HCT116 (cell line): ENCODE results near the gene TLK1. TPM values are rescaled to one million over a fixed set of nuclear protein-coding genes. Genes with fewer than 3 reads are reported as not detected.

Source experiments
- ATAC-seq: fragments of 200-7000 bp; cut with Tn5 transposase; 2 replicates; pipeline ENCODE4 v1.9.1; 2020; ENCODE audit warnings: mild to moderate bottlenecking, moderate library complexity
- BruUV-seq: library from RNA; stranded (reverse); fragments of 400-500 nt; replicated peaks from 2 replicates; lab custom pipeline; 2021; lab: Mats Ljungman, UMichigan
- CTCF ChIA-PET: fragments of 300-600 bp; sonication (Branson Sonifier 250); formaldehyde crosslinking; loops from one replicate; lab custom pipeline; 2021; ENCODE audit warnings: antibody characterized with exemption; lab: Charles Lee
- POLR2A ChIA-PET: fragments of 300-600, 350-600 bp; sonication (Branson Sonifier 250); formaldehyde crosslinking; loops from one replicate; lab custom pipeline; 2021; ENCODE audit warnings: antibody characterized with exemption; lab: Charles Lee
- RAD21 ChIA-PET, 2 experiments: fragments of 300-600 bp; sonication (Branson Sonifier 250); formaldehyde crosslinking; loops; one replicate each; lab custom pipeline; 2023; ENCODE audit warnings: low total read pairs in 2 of 2; ENCODE audit not compliant: uncharacterized antibody in 2 of 2, unreplicated experiment in 2 of 2, low non-redundant PET in 1 of 2; lab: Charles Lee
- DNase-seq: peaks from one replicate; pipeline ENCODE4 v3.0.0-alpha.2; 2010; ENCODE audit warnings: low read depth, low spot score
- H2AFZ ChIP-seq: fragments of 200-600 bp; shearing (Covaris generic), sonication (generic); 2 replicates; pipeline ENCODE4 v1.6.1; 2017; ENCODE audit warnings: low read depth, mixed run types, mixed read lengths, antibody characterized with exemption, low read length; ENCODE audit not compliant: poor library complexity, severe bottlenecking
- H3K27ac ChIP-seq: 2 replicates; pipeline ENCODE4 v1.5.1; 2012; ENCODE audit warnings: low read depth, low read length
- H3K27me3 ChIP-seq: fragments of 200-600 bp; sonication (generic); 2 replicates; pipeline ENCODE4 v1.6.1; 2016; ENCODE audit warnings: mixed run types, low read length, mixed read lengths; ENCODE audit not compliant: insufficient read depth
- H3K36me3 ChIP-seq, 2 experiments: fragments of 200-500 bp in 1 of 2; fragments of 200-600 bp in 1 of 2; sonication (Bioruptor generic) in 1 of 2; sonication (generic) in 1 of 2; 2 replicates each; pipeline versions ENCODE4 v1.5.1 to v1.6.1; 2014 to 2016; ENCODE audit warnings: low read length in 2 of 2, inconsistent platforms in 1 of 2, mixed read lengths in 1 of 2, mixed run types in 1 of 2; ENCODE audit not compliant: insufficient read depth in 2 of 2, control insufficient read depth in 1 of 2
- H3K4me1 ChIP-seq, 2 experiments: fragments of 200-600 bp in 1 of 2; sonication (generic) in 1 of 2; 2 replicates each; pipeline versions ENCODE4 v1.5.1 to v1.6.1; 2012 to 2017; ENCODE audit warnings: low read length in 2 of 2, inconsistent platforms in 1 of 2, mild to moderate bottlenecking in 1 of 2, mixed read lengths in 1 of 2, mixed run types in 1 of 2, moderate library complexity in 1 of 2; ENCODE audit not compliant: insufficient read depth in 2 of 2, control insufficient read depth in 1 of 2
- H3K4me2 ChIP-seq: fragments of 200-600 bp; sonication (generic); 2 replicates; pipeline ENCODE4 v1.6.1; 2017; ENCODE audit warnings: mixed run types, low read length, mixed read lengths
- H3K4me3 ChIP-seq, 2 experiments: fragments of 200-600 bp in 1 of 2; sonication (generic) in 1 of 2; replicated peaks in 1 of 2; 2 replicates each; pipeline ENCODE4 v1.5.1; 2011 to 2016; ENCODE audit warnings: low read length in 2 of 2, control low read depth in 1 of 2, low read depth in 1 of 2, mild to moderate bottlenecking in 1 of 2, mixed read lengths in 1 of 2, mixed run types in 1 of 2
- H3K79me2 ChIP-seq: fragments of 200-600 bp; sonication (generic); 2 replicates; pipeline ENCODE4 v1.6.1; 2017; ENCODE audit warnings: mild to moderate bottlenecking, mixed run types, low read length, moderate library complexity, mixed read lengths; ENCODE audit not compliant: insufficient read depth
- H3K9ac ChIP-seq: fragments of 200-600 bp; sonication (generic); 2 replicates; pipeline ENCODE4 v1.6.1; 2016; ENCODE audit warnings: low read length, mixed read lengths
- H3K9me2 ChIP-seq: fragments of 200-600 bp; sonication (generic), shearing (Covaris generic); 2 replicates; pipeline ENCODE4 v1.6.1; 2017; ENCODE audit warnings: mixed run types, mild to moderate bottlenecking, moderate library complexity; ENCODE audit not compliant: insufficient read depth
- H3K9me3 ChIP-seq, 2 experiments: fragments of 200-500 bp in 1 of 2; fragments of 200-600 bp in 1 of 2; sonication (Bioruptor generic) in 1 of 2; sonication (generic) in 1 of 2; 2 replicates each; pipeline ENCODE4 v1.6.1; 2014 to 2017; ENCODE audit warnings: low read length in 2 of 2, mixed read lengths in 2 of 2, inconsistent platforms in 1 of 2, low read depth in 1 of 2, mild to moderate bottlenecking in 1 of 2, mixed run types in 1 of 2, moderate library complexity in 1 of 2; ENCODE audit not compliant: control insufficient read depth in 1 of 2, insufficient read depth in 1 of 2
- H4K20me1 ChIP-seq: fragments of 200-600 bp; sonication (generic), shearing (Covaris generic); 2 replicates; pipeline ENCODE4 v1.6.1; 2017; ENCODE audit warnings: mixed run types, mild to moderate bottlenecking, moderate library complexity; ENCODE audit not compliant: insufficient read depth
- CBX3 ChIP-seq: IDR thresholded peaks from 2 replicates; pipeline ENCODE4 v1.6.1; 2012; ENCODE audit warnings: low read depth
- CEBPB ChIP-seq: IDR thresholded peaks from 2 replicates; pipeline ENCODE4 v1.6.1; 2012; ENCODE audit warnings: low read depth
- ELF1 ChIP-seq: IDR thresholded peaks from 2 replicates; pipeline ENCODE4 v1.6.1; 2012; ENCODE audit warnings: low read depth, borderline replicate concordance
- EZH2 ChIP-seq: fragments of 200-600 bp; sonication (generic); IDR thresholded peaks from 2 replicates; pipeline ENCODE4 v1.6.1; 2017; ENCODE audit warnings: antibody characterized with exemption, mixed run types
- EZH2phosphoT487 ChIP-seq: fragments of 200-600 bp; IDR thresholded peaks from 2 replicates; pipeline ENCODE4 v1.6.1; 2018; ENCODE audit warnings: antibody characterized with exemption, borderline replicate concordance
- FOSL1 ChIP-seq: IDR thresholded peaks from 2 replicates; pipeline ENCODE4 v1.6.1; 2012; ENCODE audit warnings: low read depth
- JUND ChIP-seq: IDR thresholded peaks from 2 replicates; pipeline ENCODE4 v1.6.1; 2012
- POLR2AphosphoS5 ChIP-seq: IDR thresholded peaks from 2 replicates; pipeline ENCODE4 v1.6.1; 2011; ENCODE audit warnings: mild to moderate bottlenecking, low read depth, low read length, moderate library complexity
- RAD21 ChIP-seq: IDR thresholded peaks from 2 replicates; pipeline ENCODE4 v1.6.1; 2012; ENCODE audit warnings: low read depth, mild to moderate bottlenecking
- SIN3A ChIP-seq: IDR thresholded peaks from 2 replicates; pipeline ENCODE4 v1.6.1; 2012; ENCODE audit warnings: low read depth
- SRF ChIP-seq: IDR thresholded peaks from 2 replicates; pipeline ENCODE4 v1.6.1; 2012; ENCODE audit warnings: low read depth
- ZFX ChIP-seq: fragments of 450-650 bp; IDR thresholded peaks from 2 replicates; pipeline ENCODE4 v1.6.1; 2017
- intact Hi-C: fragments of 100-400 bp; cut with micrococcal nuclease; formaldehyde crosslinking; loops from 2 replicates; pipeline ENCODE4 v1.10.0; 2022
- total RNA-seq: library from RNA; stranded (reverse); gene quantifications from one replicate; pipeline ENCODE4 v1.2.1, GENCODE V29; 2021; ENCODE audit not compliant: unreplicated experiment
- TF ChIP-seq, protein P1 (sequence below): IDR thresholded peaks from 2 replicates; pipeline ENCODE4 v1.6.1; 2012

The TLK1 gene
- total RNA-seq, 1 experiment from 2014 or later: 57.7 TPM

DNA sequence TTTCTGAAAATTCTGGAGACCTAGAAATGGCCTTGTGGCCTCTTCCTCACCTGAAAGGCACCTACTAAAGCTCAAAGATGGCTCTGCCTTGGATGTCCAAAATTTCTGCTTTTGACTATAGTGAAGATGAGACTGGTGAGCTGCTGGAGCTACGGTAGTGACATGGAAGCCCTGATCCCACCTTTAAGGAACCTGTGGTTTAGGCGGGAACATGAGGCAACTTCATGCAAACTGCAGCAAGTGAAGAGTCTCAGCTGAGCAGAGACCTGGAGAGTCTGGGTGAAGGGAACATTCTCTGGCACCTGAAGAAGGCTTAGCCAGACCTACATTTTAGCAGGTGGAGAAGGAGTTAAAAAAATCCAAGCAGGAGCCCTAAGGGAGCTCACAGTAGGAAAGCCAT, 191.7 kb downstream of the TLK1 start:
- TF ChIP-seq EZH2 (no peak), RAD21 (no peak), CEBPB (no peak), SIN3A (no peak), POLR2AphosphoS5 (no peak), JUND (no peak)
- H3K27me3 ChIP-seq: no peaks in the 10 kb centered on the region
- H3K27ac ChIP-seq: no peak overlapping the region
- ChIA-PET POLR2A (no interaction called here), CTCF (no interaction called here), RAD21 (no interaction called here)
- H3K79me2 ChIP-seq: no peaks in the 10 kb centered on the region
- no peaks in the 10 kb centered on the region for H4K20me1 ChIP-seq
- ATAC-seq (no peak), DNase-seq (no peak)
- H3K9ac ChIP-seq: no peak overlapping the region
- intact Hi-C loops: no loop called here
- no TSS peak for BruUV-seq
- H3K4me2 ChIP-seq: no peak overlapping the region
- H3K9me2 ChIP-seq: no peaks in the 10 kb centered on the region
- peaks cover 13 to 14% of the 10 kb centered on the region in 2 experiments for H3K36me3 ChIP-seq
- H3K4me3 ChIP-seq: no peak overlapping the region
- H3K9me3 ChIP-seq: no peaks in the 10 kb centered on the region
- no peak overlapping the region for H2AFZ ChIP-seq
- H3K4me1 ChIP-seq: peaks cover 7 to 15% of the 10 kb centered on the region in 2 experiments; a peak in 3 of 4 replicates

DNA sequence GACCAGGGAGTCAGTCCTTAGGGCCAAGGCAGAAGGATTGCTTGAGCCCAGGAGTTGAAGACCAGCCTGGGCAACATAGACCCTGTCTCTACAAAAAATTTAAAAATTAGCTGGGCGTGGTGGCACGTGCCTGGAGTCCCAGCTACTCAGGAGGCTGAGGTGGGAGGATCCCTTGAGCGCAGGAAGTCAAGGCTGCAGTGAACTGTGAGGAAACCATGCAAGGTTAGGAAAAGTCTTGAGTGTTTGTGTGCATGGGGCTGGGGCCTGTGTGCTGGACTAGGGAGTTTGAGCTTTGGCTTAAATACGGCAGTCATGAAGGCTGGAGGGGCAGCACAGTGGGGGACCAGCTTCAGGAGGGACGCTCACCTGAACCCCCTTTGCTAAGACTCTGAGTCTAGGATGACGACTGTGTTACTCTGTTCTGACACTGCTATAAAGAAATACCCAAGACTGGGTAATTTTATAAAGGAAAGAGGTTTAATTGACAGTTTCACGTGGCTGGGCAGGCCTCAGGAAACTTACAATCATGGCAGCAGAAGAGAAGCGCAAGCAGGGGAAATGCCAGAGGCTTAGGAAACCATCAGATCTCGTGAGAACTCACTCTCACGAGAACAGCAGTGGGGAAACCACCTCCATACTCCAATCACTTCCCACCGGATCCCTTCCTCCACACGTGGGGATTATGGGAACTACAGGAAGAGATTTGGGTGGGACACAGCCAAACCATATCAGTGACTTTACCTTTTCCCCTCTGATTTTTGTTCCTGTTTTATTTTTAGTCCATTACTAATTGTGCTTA, 192.3 kb downstream of the TLK1 start:
- DNase-seq: no peak
- H3K4me1 ChIP-seq: peaks cover 5 to 9% of the 10 kb centered on the region in 2 experiments; a peak in 3 of 4 replicates
- no peak overlapping the region for H3K4me3 ChIP-seq
- no peaks in the 10 kb centered on the region for H3K27me3 ChIP-seq
- no peak for ATAC-seq
- peaks cover 13 to 20% of the 10 kb centered on the region in 2 experiments for H3K36me3 ChIP-seq
- no peak overlapping the region for H2AFZ ChIP-seq
- no TSS peak for BruUV-seq
- TF ChIP-seq CBX3 (no peak), ELF1 (no peak), SIN3A (no peak), POLR2AphosphoS5 (0 out of 2 replicates have a peak, but pooled peaks have one; percentile 22), SRF (no peak), FOSL1 (no peak), ZFX (no peak), EZH2phosphoT487 (no peak)
- TF ChIP-seq, protein P1, sequence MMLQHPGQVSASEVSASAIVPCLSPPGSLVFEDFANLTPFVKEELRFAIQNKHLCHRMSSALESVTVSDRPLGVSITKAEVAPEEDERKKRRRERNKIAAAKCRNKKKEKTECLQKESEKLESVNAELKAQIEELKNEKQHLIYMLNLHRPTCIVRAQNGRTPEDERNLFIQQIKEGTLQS: no peak
- H3K9me3 ChIP-seq: no peaks in the 10 kb centered on the region
- no peaks in the 10 kb centered on the region for H3K9me2 ChIP-seq
- CTCF ChIA-PET: interaction anchor here (1.6 kb wide), 1 partner anchor 607 kb away, joined by 3 read pairs; no protein-coding TSS in a partner anchor
- intact Hi-C loops: no loop called here
- H3K4me2 ChIP-seq: no peak overlapping the region
- no peak overlapping the region for H3K27ac ChIP-seq
- POLR2A ChIA-PET: no interaction called here
- RAD21 ChIA-PET: no interaction called here
- no peak overlapping the region for H3K9ac ChIP-seq
- no peaks in the 10 kb centered on the region for H3K79me2 ChIP-seq
- no peaks in the 10 kb centered on the region for H4K20me1 ChIP-seq
